GM21786 (cell line): ENCODE data around the gene GULP1.
"Not testable (repeated sequence)": the region's sequence is repeated elsewhere in the genome, so short reads cannot be mapped to it uniquely, and the experiment has no call there.

Experiments
- ATAC-seq: cut with Tn5 transposase; IDR thresholded peaks from one replicate; pipeline ENCODE4 v1.9.1; 2021; ENCODE audit not compliant: unreplicated experiment

The GULP1 gene

DNA sequence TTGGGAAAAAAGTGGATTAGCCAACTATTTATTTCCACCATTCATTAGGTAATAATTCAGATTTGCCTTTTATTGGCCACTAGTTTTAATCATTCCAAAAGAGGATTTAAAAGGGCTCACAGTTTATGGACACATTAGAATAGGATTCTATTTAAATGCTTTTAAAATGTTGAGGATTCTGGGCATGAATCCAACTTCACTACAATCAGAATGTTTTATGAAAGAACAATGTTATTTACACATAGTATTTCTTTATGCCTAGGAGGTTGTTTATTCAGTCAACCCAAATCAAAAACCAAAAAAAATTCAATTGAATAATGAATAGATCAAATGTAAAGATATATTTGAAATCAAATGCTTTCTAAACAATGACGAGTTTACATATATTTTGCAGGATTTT, 232.2 kb downstream of the GULP1 start:
- ATAC-seq, result no peak

DNA sequence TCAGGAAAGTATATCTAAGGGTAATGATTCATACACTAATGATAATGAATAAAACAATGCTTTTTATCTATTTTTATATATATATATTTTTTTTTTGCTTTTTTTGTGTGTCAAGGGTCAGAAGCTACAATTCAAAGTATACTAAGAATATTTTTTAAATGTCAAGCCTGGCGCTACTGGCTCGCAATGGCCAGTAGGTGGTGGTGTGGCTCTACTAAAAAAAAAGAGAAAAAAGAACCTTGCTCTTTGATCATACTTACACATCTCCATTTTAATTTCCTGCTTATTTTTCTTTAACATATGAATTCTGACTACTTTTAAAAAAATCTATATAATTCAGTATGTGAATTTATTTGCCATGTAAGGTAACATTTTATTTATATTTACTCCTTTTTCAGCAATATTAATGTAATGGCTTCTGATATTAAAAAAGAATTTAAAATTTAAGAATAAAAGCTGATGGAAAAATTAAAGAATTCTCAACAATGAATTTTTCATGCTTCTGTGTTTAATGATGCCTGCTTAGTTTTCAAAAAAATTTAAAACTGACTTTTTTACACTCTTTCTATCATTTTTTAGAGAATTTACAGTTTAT, 232.9 kb downstream of the GULP1 start:
- ATAC-seq, result peak; percentile 76

DNA sequence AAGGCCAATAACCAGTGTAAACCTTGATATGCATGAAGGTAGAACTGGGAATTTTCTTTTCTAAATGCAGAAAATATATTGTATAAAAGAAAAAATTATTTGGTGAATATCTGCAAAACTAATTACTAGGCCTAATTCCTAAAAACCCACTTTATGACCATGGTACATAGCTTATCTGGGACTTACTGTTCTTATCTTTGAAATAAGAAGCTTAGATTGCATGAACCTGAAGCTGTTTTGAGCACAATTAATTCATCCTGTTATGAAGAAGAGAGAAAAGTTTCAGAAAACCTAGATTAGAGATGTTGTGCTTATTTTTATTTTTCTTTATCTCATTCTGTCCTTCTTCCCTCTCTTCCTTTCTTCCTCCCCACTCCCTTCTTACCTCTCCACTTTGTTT, 235.0 kb downstream of the GULP1 start:
- no peak for ATAC-seq

DNA sequence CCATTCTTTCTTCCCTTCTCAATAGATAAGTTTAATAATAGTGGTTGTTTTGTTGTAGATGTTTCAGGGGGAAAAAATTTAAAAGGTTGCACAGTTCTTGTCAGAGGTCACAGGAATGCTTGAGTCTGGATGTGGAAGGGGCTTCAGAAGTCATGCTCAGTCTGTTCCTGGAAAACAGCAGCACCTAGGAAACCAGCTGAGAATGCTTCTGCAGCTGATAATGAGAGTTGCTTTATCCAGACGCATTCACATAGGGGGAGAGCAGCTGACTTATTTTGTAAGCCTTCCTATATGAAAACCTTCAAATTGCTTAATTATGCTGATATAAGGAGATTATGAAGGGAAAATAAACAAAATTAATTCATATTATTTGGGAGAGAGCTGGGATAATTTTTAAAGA, 235.5 kb downstream of the GULP1 start:
- ATAC-seq, result no peak

DNA sequence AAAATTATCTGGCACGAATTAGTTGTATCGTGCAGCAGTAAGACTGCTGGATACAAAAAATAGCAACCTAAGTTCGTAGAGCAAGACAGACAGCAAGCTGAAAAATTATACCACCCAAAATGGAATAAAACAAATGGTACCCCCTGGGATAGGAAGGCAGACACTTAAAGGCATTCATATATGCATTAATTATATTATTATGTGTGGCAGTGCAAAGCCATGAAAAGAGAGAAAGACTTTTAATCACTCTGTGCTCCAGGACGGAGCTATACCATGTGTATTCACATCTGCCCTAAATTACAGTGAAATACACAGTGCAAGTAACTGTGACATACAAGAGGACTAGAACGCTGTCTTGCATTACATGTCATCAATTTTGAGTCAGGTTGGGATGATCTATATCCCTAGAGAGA, 235.9 kb downstream of the GULP1 start:
- no peak for ATAC-seq

DNA sequence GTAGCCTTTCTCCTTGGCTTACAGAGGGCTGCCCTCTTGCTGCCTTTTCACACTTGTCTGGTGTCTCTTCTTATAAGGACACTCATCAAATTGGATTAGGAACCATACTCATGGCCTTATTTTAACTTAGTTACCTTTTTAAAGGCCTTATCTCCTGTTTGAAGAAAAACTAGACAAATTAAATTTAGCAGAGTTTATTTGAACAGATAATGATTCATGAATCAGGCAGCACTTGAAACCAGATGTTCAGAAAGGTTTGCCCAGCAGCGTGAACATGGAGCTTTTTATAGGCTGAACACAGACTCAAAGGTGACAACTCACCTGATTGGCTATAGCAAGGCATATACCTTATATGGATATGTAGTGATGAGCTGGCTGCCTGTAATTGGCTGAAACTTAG, 238.0 kb downstream of the GULP1 start:
- ATAC-seq, result no peak

DNA sequence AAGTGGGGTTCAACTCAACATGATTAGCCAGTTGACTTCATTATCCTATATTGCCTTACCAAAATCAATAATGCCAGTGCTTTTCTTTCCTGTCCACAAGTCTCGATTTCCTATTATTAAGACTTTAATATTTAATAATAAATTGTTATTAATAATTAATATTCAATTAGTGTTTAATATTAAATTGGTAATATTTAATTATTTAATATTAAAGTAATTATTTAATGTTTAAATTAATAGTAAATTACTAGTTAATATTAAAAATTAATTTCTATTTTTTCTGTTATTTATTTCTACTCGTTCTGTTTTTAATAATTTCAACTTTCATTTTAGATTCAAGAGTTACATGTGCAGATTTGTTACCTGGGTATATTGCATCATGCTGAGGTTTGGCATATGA, 243.2 kb downstream of the GULP1 start:
- no peak for ATAC-seq

DNA sequence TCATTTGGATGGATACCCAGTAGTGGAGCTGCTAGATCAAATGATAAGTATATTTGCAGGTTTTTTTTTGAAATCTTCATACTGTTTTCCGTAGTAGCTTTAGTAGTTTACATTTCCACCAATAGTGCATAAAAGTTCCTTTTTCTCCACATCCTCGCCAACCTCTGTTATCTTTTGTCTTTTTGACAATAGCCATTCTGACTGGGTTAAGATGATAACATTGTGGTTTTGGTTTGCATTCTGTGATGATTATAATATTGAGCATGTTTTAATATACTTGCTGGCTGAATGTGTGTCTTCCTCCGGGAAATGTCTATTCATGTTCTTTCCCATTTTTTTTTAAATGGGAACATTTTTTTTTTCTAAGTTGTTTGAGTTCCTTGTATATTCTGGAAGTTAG, 260.0 kb downstream of the GULP1 start:
- no peak for ATAC-seq

DNA sequence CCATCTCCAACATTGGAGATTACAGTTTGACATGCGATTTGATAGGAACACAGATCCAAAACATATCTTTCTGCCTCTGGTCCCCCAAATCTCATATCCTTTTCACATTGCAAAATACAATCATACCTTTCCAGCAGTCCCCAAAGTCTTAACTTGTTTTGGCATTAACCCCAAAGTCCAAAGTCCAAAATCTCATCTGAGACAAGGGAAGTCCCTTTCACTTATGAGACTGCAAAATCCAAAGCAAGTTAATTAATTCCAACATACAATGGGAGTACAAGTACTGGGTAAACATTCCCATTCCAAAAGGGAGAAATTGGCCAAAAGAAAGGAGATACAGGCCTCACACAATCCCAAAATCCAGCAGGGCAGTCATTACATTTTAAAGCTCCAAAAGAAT, 265.4 kb downstream of the GULP1 start:
- ATAC-seq, result no peak

DNA sequence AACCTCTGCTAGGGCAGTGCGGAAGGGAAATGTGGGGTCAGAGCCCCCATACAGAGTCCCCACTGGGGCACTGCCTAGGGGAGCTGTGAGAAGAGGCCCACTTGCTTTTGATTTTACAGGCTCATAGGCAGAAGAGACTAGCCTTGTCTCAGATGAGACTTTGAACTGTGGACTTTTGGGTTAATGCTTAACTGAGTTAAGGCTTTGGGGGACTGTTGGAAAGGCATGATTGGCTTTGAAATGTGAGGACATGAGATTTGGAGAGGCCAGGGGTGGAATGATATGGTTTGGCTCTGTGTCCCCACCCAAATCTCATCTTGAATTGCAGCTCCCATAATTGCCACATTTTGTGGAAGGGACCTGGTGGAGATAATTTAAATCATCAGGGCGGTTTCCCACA, 267.8 kb downstream of the GULP1 start:
- ATAC-seq, result not testable (repeated sequence)

DNA sequence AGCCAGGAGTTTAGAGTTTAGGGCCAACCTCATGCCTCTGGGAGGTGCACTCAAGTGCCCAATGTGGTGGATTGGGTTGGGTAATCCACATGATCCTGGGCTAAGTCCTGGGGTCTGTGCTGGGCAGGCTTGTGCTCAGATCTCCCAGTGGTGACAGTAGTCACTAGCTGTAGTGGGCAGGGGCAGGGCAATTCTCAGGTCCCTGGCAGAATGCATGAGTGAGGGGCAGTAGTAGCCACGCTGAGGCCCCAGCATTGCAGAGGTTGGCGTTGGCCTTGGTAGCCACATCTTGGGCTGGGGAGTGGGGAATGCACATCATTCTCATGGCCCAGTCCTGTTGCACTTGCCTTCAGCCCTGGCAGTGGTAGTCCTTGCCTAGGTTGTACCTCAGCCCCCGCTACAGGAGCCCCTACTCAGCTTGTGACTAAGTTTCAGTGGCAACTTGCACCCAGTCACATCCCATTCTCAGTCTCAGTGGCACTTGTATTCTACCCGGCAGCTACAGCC, 269.9 kb downstream of the GULP1 start:
- ATAC-seq, result no peak

DNA sequence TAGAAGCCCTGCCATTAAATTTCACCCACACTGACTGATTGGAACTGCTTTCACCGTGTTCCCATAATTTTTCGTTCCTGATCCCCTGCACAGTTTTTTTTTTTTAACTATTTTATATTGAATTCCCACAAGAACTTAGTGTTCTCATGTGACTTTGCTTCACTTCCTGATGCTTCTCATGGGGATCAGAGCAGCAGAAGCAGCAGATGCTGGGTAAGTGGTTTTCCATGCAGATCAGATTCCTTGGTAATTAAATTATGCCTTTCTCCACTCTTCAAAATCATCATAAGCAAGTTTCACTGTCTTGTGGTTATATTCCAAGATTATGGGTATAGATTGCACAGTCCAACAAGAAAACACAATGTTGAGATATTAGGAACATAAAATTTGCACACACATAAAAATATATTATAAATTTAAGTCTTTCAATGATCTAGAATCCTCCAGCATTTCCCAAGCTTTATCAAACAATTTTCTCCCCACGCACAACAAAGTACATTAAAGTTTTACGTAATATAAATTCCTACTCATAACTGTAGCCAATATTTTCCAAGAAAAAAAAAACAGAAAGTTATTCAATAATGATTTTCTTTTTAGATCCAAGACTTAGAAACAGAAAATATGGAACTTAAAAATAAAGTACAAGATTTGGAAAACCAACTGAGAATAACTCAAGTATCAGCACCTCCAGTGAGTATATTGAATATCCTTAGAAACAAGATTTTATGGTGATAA, 277.9 kb downstream of the GULP1 start:
- ATAC-seq, result no peak

DNA sequence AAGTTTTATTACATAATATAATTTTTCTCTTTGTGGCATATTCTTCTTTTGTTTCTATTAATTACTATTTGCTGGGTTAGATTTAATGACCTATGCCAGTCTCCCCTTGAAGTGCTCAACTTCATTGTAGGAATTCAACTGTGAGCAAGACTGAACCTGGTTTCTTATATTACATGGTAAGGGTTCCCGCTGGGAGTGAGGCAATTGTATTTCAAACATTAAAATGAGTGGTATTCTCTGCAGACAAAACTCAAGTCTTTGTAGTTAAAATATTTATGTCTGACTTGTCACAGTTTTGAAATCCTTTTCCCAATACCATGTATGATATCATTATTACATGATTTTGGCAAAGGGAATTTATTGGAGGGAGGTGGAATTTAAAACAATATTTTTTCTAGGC, 278.7 kb downstream of the GULP1 start:
- no peak for ATAC-seq

DNA sequence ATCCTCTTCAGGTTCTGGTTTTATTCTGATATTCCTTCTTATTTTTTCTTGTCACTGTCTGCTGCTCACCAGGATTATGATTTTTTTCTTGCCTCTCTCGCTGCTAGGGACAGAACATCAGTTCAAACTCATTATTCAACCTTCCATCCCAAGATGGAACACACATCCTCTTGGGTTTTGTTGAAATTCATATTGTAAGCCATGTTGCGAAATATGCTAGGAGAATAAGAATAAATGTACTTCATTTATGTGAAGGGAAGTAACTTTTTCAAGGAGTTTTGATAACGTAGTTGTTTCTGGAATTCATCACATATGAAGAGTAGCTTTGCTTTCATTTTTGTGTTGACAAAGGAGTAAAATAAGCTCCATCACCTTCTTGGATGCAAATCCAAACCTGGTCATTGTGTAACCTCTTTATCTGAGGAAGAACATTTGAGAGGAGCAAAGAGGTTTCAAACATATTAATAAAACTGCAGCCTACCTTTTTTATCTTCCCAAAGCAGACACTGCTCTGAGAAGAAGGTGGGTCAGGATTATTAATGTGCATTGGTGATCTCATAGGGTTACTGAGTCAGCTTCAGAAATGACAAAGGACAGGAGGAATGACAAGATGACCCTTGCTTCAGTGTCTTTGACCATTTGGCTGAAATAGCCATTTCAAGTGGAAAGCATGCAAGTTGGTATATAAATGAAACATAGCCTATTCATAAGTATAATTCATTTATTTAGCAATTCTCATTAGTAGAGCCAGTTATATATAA, 280.0 kb downstream of the GULP1 start:
- no peak for ATAC-seq

DNA sequence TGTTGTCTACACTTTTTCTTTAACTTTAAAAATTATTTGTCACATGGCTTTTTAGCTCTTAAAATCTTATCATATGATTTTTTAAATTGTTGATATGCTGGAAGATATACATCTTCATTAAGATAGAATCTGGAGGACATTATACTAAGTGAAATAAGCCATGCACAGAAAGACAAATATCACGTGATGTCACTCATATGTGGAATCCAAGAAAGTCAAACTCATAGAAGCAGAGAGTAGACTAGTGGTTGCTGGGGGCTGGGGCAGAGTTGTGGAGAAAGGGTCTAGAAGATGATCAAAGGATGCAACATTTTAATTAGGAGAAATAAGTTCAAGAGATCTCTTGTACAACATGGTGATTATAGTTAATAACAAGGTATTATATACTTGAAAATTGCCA, 280.9 kb downstream of the GULP1 start:
- ATAC-seq, result no peak

DNA sequence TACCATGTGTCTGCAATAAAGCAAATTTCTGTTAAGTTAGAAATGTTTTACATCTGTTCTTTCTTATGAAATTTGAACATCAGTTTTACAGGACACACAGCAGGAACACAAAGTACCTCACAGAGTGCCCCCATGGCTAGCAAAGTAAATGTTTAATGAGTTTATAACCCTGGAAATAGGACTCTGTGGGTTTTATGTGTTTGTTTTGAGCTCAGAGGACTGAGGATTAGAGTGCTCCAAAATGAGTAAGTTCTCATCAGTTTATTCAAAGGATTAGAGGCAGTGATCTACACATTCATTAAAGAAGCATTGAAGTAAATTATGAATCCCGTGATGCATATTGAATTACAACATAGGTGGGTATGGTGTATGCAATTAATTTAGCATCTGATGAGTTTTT, 281.8 kb downstream of the GULP1 start:
- ATAC-seq, result no peak

DNA sequence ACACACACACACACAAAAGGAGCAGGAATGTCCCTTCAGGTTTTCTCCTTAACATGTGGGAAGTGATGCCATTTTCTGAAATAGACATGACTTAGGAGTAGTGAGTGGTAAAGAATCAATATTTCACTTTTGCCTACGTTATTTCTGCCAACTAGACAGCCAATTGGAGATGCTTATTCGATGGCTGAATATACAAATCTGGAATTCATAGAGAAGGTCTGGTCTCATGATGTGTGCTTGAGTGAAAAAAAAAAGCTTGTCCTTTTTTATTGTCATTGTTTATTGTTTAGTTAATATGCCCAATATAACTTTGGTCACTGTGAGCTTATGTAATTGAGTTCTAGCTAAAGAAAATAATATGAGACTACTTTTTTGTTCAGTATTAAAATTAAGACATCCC, 284.3 kb downstream of the GULP1 start:
- ATAC-seq, result no peak

DNA sequence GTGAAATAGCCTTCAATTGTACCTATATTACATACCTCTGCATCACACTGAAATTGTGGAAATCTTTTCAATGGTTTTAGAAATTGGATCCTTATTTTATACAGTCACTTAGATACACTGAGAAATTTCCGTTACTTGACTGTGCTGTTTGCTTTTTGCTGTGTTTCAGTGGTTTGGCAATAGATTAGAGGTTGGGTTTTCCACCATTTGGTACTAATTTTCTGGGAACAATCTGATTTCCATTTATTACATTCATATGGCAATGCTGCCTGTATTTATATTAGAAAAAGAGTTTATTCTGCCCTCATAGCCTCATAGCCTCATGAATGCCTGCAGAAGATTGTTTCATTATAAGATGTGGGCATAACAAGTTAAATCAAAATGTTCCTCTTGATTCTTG, 285.0 kb downstream of the GULP1 start:
- ATAC-seq, result no peak

DNA sequence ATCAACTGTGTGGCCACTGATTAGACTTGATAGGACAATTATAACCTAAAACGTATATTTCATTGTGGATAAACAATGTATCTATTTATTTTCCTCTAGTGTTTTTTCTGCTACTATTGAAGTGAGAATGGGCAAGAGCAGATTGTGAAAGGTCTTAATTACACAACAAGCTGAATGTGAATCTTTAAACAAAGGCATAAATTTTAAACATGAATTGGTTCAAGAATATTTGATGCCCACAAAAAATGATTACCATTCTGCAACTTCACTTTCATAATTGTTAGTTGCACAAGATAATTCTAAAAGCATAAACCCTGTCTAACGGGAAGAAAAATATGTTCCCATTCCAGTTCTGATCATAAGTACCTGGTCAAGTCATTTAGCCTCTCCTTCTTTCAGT, 285.6 kb downstream of the GULP1 start:
- ATAC-seq, result no peak

DNA sequence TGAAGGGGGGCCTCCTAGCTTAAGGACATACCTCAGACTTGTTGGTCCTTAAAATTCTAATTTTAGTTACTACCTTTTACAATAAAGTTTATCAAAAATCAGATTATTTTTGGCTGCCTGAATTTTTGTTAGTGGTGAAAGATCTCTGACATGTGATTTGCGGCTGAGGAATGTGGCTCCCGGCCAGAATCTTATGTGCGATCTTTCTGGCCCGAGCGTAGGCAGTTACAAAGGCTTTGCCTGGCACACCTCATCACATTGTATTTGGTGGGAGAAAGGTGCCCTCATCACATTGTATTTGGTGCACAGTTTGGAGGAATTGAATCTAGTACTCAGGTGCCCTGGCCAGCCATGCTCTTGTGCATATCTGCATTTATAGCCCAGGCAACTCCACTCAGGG, 289.1 kb downstream of the GULP1 start:
- ATAC-seq, result no peak

DNA sequence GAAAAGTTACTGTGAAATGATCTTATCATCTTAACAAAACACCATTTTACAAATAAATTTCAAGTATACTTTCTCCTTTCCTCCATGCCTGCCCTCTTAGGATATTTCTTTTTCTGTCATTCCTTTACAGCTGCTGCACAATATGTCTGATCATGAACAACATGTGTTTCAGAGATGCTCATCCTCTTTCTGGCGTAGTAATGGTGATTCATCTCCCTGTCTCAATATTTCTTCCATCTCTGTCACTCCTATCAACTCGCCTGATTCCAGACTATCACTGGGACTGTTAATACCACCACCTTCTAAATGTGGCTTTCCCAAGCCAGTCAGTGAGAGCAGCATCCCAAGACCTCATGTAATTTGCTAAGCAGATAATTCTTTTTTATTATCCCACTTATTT, 290.5 kb downstream of the GULP1 start:
- ATAC-seq, result no peak

DNA sequence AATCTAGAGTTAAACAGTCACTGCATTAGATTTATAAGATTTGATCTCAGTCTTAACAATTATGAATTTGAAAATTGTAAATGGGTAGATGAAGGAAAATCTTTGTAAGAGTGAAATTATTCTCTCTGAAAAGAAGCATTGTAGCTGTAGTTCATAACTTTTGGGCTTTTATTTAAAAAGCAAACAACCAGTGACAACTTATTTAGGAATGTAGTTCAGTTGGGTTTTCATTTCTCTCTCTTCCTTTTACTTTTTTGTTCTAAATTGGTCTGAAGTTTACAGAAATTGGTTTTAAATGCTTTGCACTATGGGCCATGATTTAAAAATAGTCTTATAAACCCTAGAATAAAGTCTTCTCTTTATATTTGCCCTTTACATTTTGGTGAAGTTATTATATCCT, 296.6 kb downstream of the GULP1 start:
- no peak for ATAC-seq
